GM18502 (cell line): ENCODE data around the gene FAM124B.

Experiments
- ATAC-seq: cut with Tn5 transposase; IDR thresholded peaks from one replicate; pipeline ENCODE4 v1.9.1; 2021; ENCODE audit warnings: mild to moderate bottlenecking; ENCODE audit not compliant: unreplicated experiment, poor library complexity

Gene FAM124B

DNA sequence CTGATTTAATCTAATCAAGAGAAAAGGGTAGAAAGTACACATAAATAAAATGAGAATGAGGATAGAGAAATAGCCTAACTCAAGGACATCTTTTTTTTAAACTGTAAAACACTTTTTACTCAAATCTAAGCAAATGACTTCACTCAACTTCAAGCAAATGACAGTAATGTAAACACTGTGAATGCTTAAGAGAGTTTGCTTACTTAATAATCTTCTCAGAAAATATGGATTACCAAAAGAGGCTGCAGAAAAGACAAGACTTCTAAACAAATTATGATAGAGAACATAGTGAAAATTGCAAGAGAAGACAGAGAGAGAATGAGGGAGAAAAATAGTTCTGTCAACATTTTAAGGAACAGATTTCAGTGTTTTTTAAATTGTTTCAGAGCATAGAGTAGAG, 52.5 kb downstream of the FAM124B start:
- ATAC-seq, result no peak

- ATAC-seq, result no peak
These were observed 54.5 kb downstream of the FAM124B start for GRCh38 chr2:224347176-224348051.

GRCh38 chr2:224345492-224345891, 56.4 kb downstream of the FAM124B start:
- no peak for ATAC-seq

- ATAC-seq, result no peak
These were observed 58.7 kb downstream of the FAM124B start for GRCh38 chr2:224343226-224343625.

DNA sequence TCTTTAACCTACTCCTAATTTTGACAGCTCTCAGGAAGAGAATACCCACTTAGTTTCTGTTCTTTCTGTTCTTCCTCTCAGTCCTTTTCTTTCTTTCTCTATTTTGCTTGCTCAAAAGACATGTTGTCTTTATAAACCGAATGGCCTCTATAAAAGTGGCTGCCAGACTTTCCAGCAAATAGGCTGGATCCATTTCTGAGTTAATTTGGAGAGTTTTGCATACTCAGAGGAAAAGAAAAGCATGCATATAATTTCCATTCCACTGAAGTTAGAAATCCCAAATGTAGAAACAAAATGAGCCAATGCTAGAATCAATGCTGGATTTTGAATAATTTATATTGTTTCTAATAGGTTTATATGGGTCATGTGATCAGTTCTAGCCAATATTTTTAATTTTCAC, 65.9 kb downstream of the FAM124B start:
- ATAC-seq, result no peak

DNA sequence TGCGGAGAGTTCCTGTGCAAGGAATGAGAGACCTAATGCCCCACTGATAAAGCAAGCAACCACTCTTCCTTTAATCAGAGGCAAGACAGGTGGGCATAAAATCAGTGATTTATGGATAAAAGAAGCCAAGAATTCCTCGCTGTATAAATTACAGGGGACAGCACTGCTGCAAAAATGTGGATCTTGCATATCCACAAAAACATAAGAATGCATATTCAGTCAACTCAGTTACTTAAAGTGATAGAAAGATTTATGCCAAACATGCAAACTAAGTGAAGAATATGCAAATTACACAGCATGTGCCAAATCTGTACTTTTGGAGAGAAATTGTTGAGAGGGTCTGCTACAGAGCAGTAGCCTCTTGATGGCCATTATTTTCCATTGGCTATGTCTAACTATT, 67.2 kb downstream of the FAM124B start:
- no peak for ATAC-seq

DNA sequence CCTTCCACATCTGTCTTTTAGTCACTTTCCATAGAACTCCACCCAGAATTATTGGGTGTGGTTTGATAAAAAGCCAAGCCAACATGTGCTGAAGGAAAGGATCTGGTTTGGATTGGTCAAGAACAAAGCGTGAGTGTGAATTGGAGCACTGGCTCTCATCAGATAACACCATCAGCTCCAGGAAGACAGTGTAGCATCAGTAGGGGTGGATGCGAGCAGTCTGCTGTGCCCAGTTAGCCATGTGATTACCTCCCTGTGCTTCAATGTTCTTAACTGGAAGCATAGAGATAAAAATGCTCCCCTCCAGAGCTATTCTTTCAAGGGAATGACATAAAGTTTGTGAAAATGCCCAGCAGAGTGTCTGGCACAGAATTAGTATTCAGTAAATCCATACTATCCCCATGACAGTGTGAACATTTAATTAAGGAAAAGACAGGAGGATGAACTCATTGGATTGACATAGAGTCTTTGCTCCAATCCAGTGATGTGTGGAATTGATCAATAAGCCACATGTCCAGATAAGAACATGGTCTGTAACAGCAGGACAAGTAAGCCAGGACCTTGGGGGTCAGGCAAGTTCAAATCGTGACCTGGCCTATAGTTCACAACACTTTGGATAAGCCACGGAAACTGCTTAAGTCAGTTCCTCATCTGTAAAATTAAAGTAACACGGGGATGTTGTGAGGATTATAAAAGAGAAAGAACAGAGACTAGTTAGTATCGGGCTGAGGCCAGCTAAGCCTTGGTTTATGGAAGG, 68.0 kb downstream of the FAM124B start:
- ATAC-seq, result no peak

GRCh38 chr2:224331698-224332097, 70.2 kb downstream of the FAM124B start:
- ATAC-seq, result no peak

DNA sequence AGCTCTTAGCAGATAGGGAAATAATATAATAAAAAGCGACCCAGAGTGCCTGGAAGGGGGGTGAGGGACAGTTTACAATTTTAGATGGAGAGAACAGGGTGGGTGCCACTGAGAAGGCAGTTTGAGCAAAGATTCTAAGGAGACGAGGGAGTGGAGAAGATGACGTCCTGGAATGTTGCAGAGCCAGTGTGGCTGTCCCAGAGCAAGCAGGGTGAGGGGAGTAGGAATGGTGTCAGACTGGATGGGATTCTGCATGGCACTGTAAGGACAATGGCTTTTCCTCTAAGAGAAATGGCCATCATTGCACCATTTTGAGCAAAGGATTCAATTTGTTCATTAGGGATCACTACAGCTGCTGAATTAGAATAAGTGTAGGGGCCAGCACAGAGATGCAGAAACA, 73.1 kb downstream of the FAM124B start:
- ATAC-seq, result no peak
